BE2C (cell line): ENCODE results near the gene UNC13A.
"Not testable (repeated sequence)": the region's sequence is repeated elsewhere in the genome, so short reads cannot be mapped to it uniquely, and the experiment has no call there.

Experiments
- DNase-seq: peaks from one replicate; pipeline ENCODE4 v3.0.0-alpha.2; 2020
- H3K27me3 ChIP-seq: fragments of 250-450 bp; sonication (Bioruptor Pico); 2 replicates; pipeline ENCODE4 v1.5.1; 2020; ENCODE audit warnings: mild to moderate bottlenecking
- H3K36me3 ChIP-seq: fragments of 250-450 bp; sonication (Bioruptor Pico); 2 replicates; pipeline ENCODE4 v1.5.1; 2020; ENCODE audit warnings: mild to moderate bottlenecking
- H3K4me1 ChIP-seq: fragments of 250-450 bp; sonication (Bioruptor Pico); 2 replicates; pipeline ENCODE4 v1.5.1; 2020
- H3K4me3 ChIP-seq: 2 replicates; pipeline ENCODE4 v1.5.1; 2011; ENCODE audit warnings: low read depth, low read length
- H3K9me3 ChIP-seq: fragments of 250-450 bp; sonication (Bioruptor Pico); 2 replicates; pipeline ENCODE4 v1.5.1; 2020
- CTCF ChIP-seq: IDR thresholded peaks from 2 replicates; pipeline ENCODE4 v1.5.1; 2012; ENCODE audit warnings: mild to moderate bottlenecking, low read depth, low read length

The UNC13A gene

GRCh38 chr19:17555929-17556813 is 132.0 kb downstream of the UNC13A start:
- H3K36me3 ChIP-seq, result peaks cover 15% of the 10 kb centered on the region
- H3K4me3 ChIP-seq, result peak overlapping the region; percentile 86
- H3K27me3 ChIP-seq, result no peaks in the 10 kb centered on the region
- H3K4me1 ChIP-seq, result no peaks in the 10 kb centered on the region
- no peak for TF ChIP-seq CTCF
- DNase-seq, result peak; percentile 66
- H3K9me3 ChIP-seq, result no peaks in the 10 kb centered on the region

GRCh38 chr19:17555480-17555928 is 132.7 kb downstream of the UNC13A start, which contains the start of gene COLGALT1:
TSS of gene COLGALT1 (plus strand) at chr19:17555649. CDS start at chr19:17555714, 65 bp downstream.
- H3K9me3 ChIP-seq, result no peaks in the 10 kb centered on the region
- no peak for TF ChIP-seq CTCF
- H3K36me3 ChIP-seq, result peaks cover 11% of the 10 kb centered on the region
- peak; percentile 98 for DNase-seq
- H3K4me1 ChIP-seq, result no peaks in the 10 kb centered on the region
- peak within 1 kb of the TSS; percentile 86 for H3K4me3 ChIP-seq
- H3K27me3 ChIP-seq, result no peaks in the 10 kb centered on the region

GRCh38 chr19:17554968-17555479 is 133.1 kb downstream of the UNC13A start:
- H3K4me3 ChIP-seq, result peak overlapping the region; percentile 86
- TF ChIP-seq CTCF, result no peak
- H3K9me3 ChIP-seq, result no peaks in the 10 kb centered on the region

DNA sequence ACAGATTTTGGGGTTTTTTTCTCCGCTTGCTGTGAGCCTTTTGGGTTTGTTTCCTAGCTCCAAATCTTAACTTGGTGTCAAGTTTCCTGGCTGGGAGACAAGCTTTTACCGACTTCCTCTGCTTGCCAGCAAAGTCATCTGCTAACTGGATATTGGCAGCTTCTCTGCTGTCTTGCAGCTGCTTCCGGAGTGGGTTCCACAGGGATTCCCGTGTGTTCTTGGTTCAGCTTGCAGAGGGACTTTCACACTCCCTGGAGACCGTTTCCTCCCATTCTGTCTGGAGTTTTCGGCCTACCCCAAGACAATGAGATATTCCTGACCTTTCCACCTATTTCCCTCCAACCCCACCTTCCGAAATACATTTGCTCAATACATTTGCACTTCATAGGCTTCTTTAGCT is 134.9 kb downstream of the UNC13A start:
- Histone ChIP-seq H3K4me3 (no peak overlapping the region), H3K4me1 (no peaks in the 10 kb centered on the region), H3K27me3 (no peaks in the 10 kb centered on the region), H3K9me3 (no peaks in the 10 kb centered on the region), H3K36me3 (no peaks in the 10 kb centered on the region; the same call in 1 of the 2 replicates)
- peak; percentile 54 for DNase-seq
- no peak for TF ChIP-seq CTCF

More at GRCh38 chr19:17554968-17555479, 133.1 kb downstream of the UNC13A start:
- Histone ChIP-seq H3K36me3 (peaks cover 6% of the 10 kb centered on the region), H3K4me1 (no peaks in the 10 kb centered on the region), H3K27me3 (no peaks in the 10 kb centered on the region)
- DNase-seq, result no peak

GRCh38 chr19:17552735-17553134 is 135.4 kb downstream of the UNC13A start:
- H3K4me3 ChIP-seq, H3K27me3 ChIP-seq, H3K4me1 ChIP-seq, H3K36me3 ChIP-seq, DNase-seq, H3K9me3 ChIP-seq: not testable (repeated sequence)
